NCI-H2227 (cell line): ENCODE measurements around the gene LRRC42.

Experiments used
- DNase-seq: peaks from one replicate; lab custom pipeline; 2025; ENCODE audit not compliant: unreplicated experiment; lab: John Stamatoyannopoulos, UW

LRRC42 gene

GRCh38 chr1:53946252-53947171 is at the start of gene LRRC42:
Gene LRRC42 (plus strand): TSS chr1:53946350. CDS start chr1:53952000, 5,650 bp downstream.
- DNase-seq: peak; percentile 97

- no peak for DNase-seq
Measured at GRCh38 chr1:53896635-53897229, 49.4 kb upstream of the LRRC42 start.

- no peak for DNase-seq
Measured at GRCh38 chr1:53899206-53899628, 46.9 kb upstream of the LRRC42 start.

GRCh38 chr1:53899708-53900107 is 46.4 kb upstream of the LRRC42 start:
- DNase-seq: no peak

GRCh38 chr1:53902235-53903138 is 43.7 kb upstream of the LRRC42 start:
- DNase-seq: no peak

GRCh38 chr1:53905509-53905908 is 40.6 kb upstream of the LRRC42 start:
- no peak for DNase-seq

- no peak for DNase-seq
Measured at GRCh38 chr1:53906121-53906520, 40.0 kb upstream of the LRRC42 start.

GRCh38 chr1:53909946-53910345 is 36.2 kb upstream of the LRRC42 start:
- DNase-seq: no peak

- no peak for DNase-seq
Measured at GRCh38 chr1:53911442-53911841, 34.7 kb upstream of the LRRC42 start.

- DNase-seq: peak; percentile 31
Measured at GRCh38 chr1:53913352-53914033, 32.7 kb upstream of the LRRC42 start.

- peak; percentile 8 for DNase-seq
Measured at GRCh38 chr1:53918343-53918742, 27.8 kb upstream of the LRRC42 start.

GRCh38 chr1:53919675-53920066 is 26.5 kb upstream of the LRRC42 start:
- no peak for DNase-seq

GRCh38 chr1:53927376-53927881 is 18.7 kb upstream of the LRRC42 start:
- no peak for DNase-seq

- no peak for DNase-seq
Measured at GRCh38 chr1:53929246-53929960, 16.7 kb upstream of the LRRC42 start.

- DNase-seq: no peak
Measured at GRCh38 chr1:53930932-53931331, 15.2 kb upstream of the LRRC42 start.

GRCh38 chr1:53931523-53931922 is 14.6 kb upstream of the LRRC42 start:
- DNase-seq: no peak

- no peak for DNase-seq
Measured at GRCh38 chr1:53934170-53934765, 11.9 kb upstream of the LRRC42 start.

GRCh38 chr1:53936430-53936829 is 9.7 kb upstream of the LRRC42 start:
- no peak for DNase-seq

GRCh38 chr1:53938136-53938830 is 7.9 kb upstream of the LRRC42 start:
- DNase-seq: no peak
